AG04450 (cell line): ENCODE measurements around the gene DDAH1. TPM values are rescaled to one million over a fixed set of nuclear protein-coding genes. Genes with fewer than 3 reads are reported as not detected.

Experiments used
- CTCF ChIA-PET: fragments of 300-600, 350-600 bp; formaldehyde crosslinking; extraction: SDS; loops from one replicate; lab custom pipeline; 2022; ENCODE audit warnings: antibody characterized with exemption, inconsistent platforms; lab: Charles Lee
- POLR2A ChIA-PET: fragments of 350-600 bp; formaldehyde crosslinking; extraction: SDS; loops from one replicate; lab custom pipeline; 2021; ENCODE audit warnings: antibody characterized with exemption, inconsistent platforms; lab: Yijun Ruan, JAX
- DNase-seq: peaks from one replicate; pipeline ENCODE4 v3.0.0-alpha.2; 2011; ENCODE audit warnings: low read depth, low spot score
- H3K27ac ChIP-seq: one replicate; pipeline ENCODE4 v1.5.1; 2012; ENCODE audit warnings: low read depth, low read length, control low read depth
- H3K27me3 ChIP-seq: one replicate; pipeline ENCODE4 v1.6.0; 2012; ENCODE audit warnings: low read length; ENCODE audit not compliant: control insufficient read depth, insufficient read depth
- H3K4me3 ChIP-seq: 2 replicates; pipeline ENCODE4 v1.5.1; 2011; ENCODE audit warnings: mild to moderate bottlenecking, low read depth, low read length, control low read depth
- H3K9me3 ChIP-seq: 2 replicates; pipeline ENCODE4 v1.5.1; 2012; ENCODE audit warnings: low read length; ENCODE audit not compliant: control insufficient read depth, insufficient read depth
- polyA plus RNA-seq: library from polyadenylated mRNA; depleted of rRNA; stranded (reverse); fragments of >200 nt; gene quantifications from 2 replicates; pipeline ENCODE4 v1.2.3, GENCODE V29; 2011
- TF ChIP-seq, protein P1 (sequence below): IDR thresholded peaks from 2 replicates; pipeline ENCODE4 v1.5.1; 2011; ENCODE audit warnings: low read depth, low read length, control low read depth, inconsistent platforms

DDAH1 gene
- polyA plus RNA-seq, 1 experiment = 102 TPM

DNA sequence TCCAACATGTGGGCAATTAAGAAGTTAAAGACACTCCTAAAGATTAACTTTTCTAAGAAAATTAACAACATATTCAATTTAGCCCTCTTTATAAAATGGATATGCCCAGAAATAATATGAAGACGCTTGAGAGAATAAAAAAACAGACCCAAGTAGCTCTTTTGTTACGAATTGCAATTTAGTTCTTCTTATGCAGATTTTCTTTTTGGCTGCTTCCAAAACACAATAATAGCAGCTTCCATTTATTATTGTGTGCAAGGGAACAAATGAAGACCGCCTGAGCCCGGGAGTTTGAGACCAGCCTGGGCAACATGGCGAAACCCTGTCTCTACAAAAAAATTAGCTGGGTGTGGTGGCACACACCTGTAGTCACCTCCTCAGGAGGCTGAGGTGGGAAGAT, 138.1 kb downstream of the DDAH1 start:
- DNase-seq = no peak
- ChIA-PET POLR2A (no interaction called here), CTCF (no interaction called here)
- no peak overlapping the region for H3K27ac ChIP-seq
- no peaks in the 10 kb centered on the region for H3K27me3 ChIP-seq
- no peak overlapping the region for H3K4me3 ChIP-seq
- TF ChIP-seq, protein P1, sequence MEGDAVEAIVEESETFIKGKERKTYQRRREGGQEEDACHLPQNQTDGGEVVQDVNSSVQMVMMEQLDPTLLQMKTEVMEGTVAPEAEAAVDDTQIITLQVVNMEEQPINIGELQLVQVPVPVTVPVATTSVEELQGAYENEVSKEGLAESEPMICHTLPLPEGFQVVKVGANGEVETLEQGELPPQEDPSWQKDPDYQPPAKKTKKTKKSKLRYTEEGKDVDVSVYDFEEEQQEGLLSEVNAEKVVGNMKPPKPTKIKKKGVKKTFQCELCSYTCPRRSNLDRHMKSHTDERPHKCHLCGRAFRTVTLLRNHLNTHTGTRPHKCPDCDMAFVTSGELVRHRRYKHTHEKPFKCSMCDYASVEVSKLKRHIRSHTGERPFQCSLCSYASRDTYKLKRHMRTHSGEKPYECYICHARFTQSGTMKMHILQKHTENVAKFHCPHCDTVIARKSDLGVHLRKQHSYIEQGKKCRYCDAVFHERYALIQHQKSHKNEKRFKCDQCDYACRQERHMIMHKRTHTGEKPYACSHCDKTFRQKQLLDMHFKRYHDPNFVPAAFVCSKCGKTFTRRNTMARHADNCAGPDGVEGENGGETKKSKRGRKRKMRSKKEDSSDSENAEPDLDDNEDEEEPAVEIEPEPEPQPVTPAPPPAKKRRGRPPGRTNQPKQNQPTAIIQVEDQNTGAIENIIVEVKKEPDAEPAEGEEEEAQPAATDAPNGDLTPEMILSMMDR = no peak
- no peaks in the 10 kb centered on the region for H3K9me3 ChIP-seq

GRCh38 chr1:85326336-85326735, 138.6 kb downstream of the DDAH1 start:
- no peak for DNase-seq
- POLR2A ChIA-PET = no interaction called here
- Histone ChIP-seq H3K4me3 (no peak overlapping the region), H3K27me3 (no peaks in the 10 kb centered on the region), H3K27ac (no peak overlapping the region), H3K9me3 (no peaks in the 10 kb centered on the region)
- CTCF ChIA-PET = no interaction called here
- TF ChIP-seq, protein P1 = no peak

DNA sequence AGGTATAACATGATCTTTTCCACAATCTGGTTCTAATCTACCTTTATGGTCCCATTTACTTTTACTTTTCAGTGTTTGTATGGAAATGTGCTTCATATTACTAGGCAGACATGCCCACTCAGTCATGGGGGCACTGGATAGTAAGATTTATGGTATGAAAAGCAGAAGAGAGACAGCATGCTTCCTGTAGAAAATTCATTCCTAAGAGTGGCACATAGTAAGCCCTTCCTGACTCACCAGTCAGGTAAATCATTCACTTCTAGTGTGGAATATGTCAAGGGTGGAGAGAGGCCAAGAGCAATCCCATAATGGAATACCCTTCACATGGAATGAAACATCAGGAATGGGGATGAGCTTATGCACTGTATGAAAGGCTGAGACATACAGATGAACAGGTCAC, 139.0 kb downstream of the DDAH1 start:
- no peak for DNase-seq
- Histone ChIP-seq H3K9me3 (no peaks in the 10 kb centered on the region), H3K4me3 (no peak overlapping the region), H3K27ac (no peak overlapping the region), H3K27me3 (no peaks in the 10 kb centered on the region)
- TF ChIP-seq, protein P1 = no peak
- ChIA-PET POLR2A (no interaction called here), CTCF (no interaction called here)

- TF ChIP-seq, protein P1 = no peak
- no peak for DNase-seq
- no peak overlapping the region for H3K27ac ChIP-seq
- POLR2A ChIA-PET = interaction anchor here (0.7 kb wide), 2 partner anchors 289 to 369 kb away, joined by 3 to 6 read pairs; no protein-coding TSS in a partner anchor
- no peaks in the 10 kb centered on the region for H3K9me3 ChIP-seq
- no peaks in the 10 kb centered on the region for H3K27me3 ChIP-seq
- no peak overlapping the region for H3K4me3 ChIP-seq
- CTCF ChIA-PET = interaction anchor here (0.6 to 0.9 kb wide), 2 partner anchors 8 to 20 kb away, joined by 5 to 6 read pairs; no protein-coding TSS in a partner anchor
Measured at GRCh38 chr1:85323770-85324169, 141.2 kb downstream of the DDAH1 start.

DNA sequence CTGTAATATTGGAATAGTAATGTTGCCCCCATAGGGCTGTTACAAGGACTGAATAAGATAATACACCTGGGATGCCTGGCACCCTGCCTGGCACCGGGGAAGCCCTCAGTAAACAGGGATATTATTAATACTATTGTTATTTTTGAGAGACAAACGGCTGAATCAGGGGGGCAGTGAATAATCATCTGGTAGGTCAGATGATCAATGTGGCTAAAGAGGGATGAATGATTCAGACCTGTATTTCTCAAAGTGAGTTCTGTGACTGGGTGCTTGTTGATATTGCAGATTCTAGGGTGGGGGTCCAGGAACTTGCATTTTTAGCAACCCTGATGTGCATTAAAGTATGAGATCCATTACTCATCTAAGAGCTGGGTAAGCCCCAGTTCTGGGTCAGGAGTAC, 142.3 kb downstream of the DDAH1 start:
- no peak overlapping the region for H3K27ac ChIP-seq
- no peaks in the 10 kb centered on the region for H3K27me3 ChIP-seq
- no peak overlapping the region for H3K4me3 ChIP-seq
- TF ChIP-seq, protein P1 = no peak
- ChIA-PET CTCF (no interaction called here), POLR2A (no interaction called here)
- no peaks in the 10 kb centered on the region for H3K9me3 ChIP-seq
- DNase-seq = no peak
